ENCODE data around the gene IER3.

The IER3 gene

DNA sequence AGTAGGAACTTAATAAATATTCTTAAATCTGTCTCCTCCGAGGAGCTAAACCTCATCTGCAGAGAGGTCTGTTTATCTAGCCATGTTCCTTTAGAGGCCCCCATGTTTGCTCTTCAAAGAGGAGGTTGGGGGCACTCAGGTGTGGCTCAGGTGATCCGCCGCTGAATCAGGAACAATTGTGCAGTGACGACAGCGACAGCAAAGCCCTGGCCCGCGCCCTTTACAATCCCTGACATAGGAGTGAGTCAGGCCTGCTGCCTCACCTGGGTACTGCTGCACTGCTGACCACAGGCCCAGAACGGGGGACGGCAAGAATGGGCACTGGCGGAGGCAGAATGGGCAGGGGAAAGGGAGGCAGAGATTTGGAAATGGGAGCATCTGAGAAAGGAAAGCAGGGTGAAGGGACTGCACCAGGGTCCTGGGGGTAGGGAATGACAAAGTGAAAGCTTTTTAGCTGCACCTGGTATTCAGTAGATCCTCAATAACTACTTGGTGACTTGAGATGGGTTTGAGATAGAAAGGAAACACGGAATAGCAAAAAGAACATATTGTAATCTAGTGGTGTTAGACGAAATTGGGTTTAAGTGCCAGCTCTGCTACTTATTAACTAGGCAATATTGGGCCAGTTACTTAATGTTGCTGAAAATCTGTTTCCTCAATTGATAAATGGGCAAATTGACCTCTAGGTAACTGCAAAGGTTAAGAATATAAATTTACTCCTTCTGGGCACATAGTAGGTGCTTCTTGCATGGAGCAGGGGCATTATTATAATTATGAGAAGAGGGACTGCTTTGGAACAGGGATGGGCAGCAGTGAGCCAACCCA is 5.4 kb upstream of the IER3 start:
- no peak overlapping the region for H3K4me3 ChIP-seq (ENCODE audit: low read depth, low read length)
- DNase-seq (ENCODE audit: low read depth): no peak

DNA sequence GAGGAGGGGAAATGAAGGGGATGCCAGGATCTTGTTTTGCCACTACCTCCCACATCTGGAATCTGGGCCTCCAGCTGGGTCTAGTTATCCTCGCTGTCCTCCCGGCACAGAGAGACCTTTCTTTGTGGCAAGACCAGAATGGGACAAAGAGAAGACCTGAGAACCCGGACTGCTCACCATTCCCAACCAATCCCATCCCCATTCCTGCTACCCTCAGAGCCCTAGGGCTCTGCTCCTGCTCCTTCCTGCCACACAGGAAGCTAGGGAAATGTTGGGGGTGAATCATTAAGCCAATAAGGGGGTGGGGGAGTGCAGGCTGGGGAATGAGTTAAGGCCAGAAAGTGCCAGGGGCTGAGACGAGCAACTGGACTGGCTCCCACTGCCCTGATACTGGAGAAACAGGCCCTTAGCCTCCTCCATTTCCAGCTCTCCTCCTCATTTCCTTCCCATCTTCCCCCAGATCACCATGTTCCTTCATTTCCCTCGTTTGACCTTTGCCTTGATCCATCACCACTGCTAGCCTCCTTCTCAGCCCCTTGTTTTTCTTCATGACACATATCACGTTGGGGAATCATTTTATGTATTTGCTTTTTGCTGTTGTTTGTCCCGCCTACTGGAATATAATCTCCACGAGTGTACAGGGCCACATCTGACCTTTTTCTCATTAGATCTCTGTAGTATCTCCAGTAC is 4.6 kb upstream of the IER3 start:
- no peak overlapping the region for H3K4me3 ChIP-seq (ENCODE audit: low read depth, low read length)
- no peak for DNase-seq (ENCODE audit: low read depth)

DNA sequence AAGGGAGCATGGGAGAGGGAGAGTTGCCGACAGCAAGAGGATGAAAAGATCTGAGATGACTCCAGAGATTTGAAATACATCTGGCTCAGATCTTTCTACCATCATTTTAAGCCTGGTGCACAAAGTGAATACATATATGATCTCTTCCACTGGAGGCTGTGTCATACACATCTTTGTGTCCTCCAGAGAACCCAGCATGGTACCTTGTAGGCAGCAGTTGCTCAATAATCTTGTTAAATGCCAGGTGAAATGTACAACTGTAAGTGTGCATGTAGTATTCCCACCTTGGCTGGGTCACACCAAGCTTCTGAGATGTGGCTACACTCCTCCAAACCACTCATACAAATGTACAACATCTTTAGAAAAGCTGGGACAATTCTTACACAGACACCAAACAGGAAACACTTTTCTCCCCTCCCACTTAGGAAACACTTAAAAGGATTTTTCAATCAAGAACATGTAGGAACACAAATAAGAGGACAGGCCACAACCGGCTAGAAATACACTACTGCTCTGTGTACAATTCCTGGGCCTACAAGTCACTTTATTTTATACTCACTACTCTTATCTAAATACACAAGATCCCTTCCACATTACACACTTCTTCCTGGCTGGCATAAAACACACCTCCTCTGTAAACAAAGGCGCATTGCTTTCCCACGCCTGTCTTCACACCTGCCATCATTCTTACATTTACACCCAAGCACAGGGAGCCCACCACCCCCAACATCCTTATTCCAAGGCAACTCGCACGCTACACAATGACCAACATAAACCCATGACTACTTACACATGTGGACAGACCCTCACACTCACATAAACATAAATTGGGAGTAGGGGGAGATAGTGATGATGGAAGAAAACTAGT is 3.8 kb upstream of the IER3 start:
- no peak for DNase-seq (ENCODE audit: low read depth)

DNA sequence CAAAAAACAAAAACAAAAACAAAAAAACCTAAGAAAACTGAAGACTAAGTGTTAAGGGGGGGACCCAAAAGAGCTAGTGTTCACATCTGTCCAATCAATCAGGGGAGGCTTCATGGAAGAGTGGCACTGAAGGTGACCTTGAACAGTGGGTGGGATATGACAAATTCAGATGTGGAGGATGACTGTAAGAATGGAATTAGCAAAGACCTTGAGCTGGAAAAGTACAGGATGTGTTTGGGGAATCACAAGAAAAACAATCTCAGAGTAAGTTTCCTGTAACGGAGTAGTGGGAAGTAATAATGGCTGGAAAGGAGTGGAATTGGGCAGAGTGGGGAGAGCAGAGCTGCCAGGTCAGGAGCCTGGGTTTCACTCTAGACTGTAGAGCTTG is 2.9 kb upstream of the IER3 start:
- no peak for DNase-seq (ENCODE audit: low read depth)
- no peak overlapping the region for H3K4me3 ChIP-seq (ENCODE audit: low read depth, low read length)

More for the DNA sequence above, 3.8 kb upstream of the IER3 start:
- H3K4me3 ChIP-seq (ENCODE audit: low read depth, low read length): no peak overlapping the region

DNA sequence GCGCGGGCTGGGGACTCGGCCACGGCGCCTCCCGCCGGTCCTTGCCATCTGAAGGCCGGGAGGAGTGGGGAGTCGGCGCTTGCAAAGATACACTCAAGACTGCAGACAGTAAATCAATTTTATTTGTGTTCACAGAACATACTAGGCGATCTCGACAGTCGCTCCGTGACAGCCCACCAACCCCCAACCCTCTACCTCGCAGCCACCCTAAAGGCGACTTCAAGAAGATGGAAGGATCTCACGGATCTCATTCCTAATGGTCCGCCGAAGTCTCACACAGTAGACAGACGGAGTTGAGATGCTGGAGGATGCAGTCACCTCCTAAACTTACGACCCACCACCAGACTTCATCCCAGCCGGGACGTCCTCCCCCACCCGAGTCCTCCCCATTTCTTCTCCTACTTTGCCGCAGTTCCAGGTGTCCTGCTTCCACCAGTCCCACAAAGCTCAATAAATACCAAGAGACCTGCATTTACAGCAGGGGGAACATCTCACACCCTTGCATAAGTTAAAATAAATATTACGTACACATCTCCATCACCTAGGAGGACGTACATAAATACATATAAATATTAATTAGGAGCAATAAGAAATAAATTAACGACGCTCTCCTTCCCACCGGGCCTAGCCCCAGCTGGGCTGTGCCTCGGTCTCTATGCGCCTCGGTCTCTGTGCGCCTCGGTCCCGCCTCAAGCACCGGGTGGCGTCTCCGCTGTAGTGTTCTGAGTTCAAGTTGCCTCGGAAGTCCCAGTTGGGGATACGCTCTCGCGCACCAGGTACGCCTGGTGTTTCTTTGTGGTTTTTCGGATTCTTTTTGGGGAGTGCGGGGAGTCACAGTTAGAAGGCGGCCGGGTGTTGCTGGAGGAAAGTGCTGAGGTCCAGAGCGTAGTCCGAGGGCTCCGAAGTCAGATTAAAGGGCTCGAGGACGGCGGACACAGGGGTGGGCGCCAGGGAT is 971 bp downstream of the IER3 start:
- peak overlapping the region; percentile 74 for H3K4me3 ChIP-seq (ENCODE audit: low read depth, low read length)
- no peak for DNase-seq (ENCODE audit: low read depth)

DNA sequence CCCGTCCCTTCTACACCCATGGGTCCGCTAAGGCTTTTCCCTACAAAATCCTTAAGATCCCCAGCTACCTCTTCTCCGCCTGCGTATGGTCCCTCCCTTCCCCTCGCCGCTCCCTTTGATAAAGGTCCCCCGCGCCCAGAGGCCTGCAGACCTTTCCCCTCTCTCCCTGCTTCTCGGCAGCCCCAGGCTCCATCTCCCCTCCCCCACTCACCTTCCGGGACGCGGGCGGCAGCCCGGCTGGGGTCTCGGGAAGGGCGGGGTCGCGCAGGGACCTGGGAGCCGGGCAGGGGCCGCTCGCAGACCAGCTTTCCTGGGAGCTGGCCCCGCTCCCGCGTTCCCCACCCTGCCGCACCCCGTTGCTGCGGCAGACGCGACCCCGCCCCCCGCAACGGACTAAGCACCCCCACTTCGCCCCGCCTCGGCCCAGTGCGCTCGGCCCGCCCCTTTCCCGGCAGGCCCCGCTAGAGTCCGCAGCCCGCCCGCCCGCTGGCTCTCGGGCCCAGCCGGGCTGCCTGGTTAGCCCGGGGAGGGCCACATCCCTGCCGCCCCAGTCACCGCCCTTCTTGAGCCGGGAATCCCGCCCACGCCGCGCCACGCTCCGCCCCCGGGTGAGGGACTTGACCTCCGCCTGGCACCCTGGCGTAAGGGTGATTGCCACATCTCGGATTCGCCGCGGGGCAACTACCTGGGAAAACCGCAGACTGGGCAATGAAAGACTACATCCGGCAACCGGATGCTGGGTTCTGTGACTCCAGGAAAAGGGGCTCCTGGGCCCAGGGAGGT is 1.8 kb downstream of the IER3 start, which contains the start of gene FLOT1:
TSS of gene FLOT1 (minus strand) at position 372 of the 783 bp plus-strand sequence. CDS start 498 bp downstream, outside the sequence.
- DNase-seq (ENCODE audit: low read depth): peak; percentile 92
- H3K4me3 ChIP-seq (ENCODE audit: low read depth, low read length): peak within 1 kb of the TSS; percentile 74

DNA sequence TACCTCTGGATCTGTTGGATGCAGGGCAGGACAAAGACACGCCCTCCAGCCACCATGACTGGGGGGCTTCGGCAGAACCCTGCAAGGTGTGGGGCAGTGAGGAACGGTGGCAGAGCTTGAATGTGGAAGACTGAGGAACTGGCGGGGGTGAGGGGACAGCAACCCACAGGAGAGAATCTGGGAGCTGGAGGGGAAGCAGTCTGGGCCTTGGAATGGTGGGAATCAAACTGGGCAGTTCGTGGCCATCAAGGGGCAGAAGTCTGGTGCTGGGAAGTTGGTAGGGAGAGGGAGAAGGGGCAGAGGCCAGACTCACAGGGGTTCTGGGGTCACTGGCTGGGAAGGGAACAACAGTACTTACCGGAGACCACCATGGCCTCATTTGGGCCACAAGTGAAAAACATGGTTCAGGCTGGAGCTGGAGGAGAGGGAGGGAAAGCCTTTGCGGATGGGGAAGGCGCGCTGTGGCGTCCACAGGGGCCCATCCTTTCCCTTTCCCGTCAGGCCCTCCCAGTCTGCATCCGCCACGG is 2.5 kb downstream of the IER3 start:
- peak overlapping the region; percentile 74 for H3K4me3 ChIP-seq (ENCODE audit: low read depth, low read length)
- no peak for DNase-seq (ENCODE audit: low read depth)

DNA sequence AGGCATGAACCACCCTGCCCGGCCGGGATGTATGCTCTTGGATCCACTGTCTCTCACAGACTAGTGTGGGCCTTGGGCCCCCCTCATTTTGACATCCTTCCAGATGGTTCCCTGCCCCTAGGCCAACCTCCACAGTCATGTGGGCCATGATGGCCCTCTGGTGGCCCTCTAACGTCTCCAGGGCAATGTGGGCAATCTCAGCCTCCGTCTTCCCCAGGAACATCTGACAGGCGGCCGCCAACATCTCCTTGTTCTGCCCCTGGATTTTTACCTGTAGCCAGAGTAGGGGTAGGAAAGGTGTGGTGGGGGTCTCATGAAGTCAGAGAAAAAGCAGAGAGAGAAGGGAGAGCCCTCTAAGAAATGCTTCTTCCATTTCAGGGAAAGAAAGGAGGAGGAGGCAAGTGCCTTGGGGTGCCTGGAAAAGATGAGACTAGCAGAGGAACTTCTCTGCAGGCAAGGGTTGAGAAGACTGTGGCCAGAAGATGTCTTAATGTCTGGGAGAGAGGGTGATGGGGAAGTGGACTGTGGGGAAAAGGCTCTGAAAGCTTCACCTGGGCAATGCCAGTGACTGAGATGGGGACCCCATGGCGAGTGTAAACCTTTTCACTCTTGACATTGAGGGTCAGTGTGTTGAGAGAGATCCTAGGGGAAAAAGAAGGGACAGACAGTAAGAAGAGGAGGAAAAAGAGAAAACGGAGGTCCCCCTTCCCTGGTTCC is 3.1 kb downstream of the IER3 start:
- peak overlapping the region; percentile 74 for H3K4me3 ChIP-seq (ENCODE audit: low read depth, low read length)
- DNase-seq (ENCODE audit: low read depth): no peak

DNA sequence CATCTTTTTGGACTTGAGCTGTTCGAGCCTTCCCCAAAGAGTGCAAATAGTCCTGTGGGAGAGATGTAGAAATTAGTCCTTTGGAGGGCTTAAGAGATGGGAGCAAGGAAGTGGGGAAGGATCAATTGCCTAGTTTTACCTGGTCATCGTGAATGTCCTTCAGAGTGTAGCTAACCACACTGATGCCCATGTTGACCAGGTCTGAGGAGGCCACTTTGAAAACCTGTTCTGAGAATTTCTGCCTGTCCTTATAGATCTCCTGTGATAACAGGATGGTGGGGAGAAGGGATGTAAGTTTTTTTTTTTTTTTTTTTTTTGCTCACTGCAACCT is 3.8 kb downstream of the IER3 start:
- no peak overlapping the region for H3K4me3 ChIP-seq (ENCODE audit: low read depth, low read length)

DNA sequence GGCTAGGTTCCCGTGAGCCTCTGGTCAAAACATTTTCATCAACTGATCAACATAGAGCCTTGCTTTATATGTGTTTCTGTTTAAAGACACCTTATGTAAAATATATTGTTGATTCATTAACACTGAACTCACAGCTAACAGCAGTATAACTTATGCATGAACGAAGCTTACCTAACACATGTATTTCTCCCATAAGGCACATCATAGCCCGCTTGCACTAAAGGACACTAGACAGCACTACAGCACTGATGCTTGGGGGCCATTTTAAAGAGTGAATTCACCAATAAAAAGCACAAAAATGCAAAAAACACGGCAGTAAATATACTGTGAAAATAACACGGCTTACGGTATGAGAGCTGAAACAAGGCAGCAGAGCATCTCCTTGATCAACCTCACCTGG is 5.8 kb downstream of the IER3 start:
- DNase-seq (ENCODE audit: low read depth): no peak
- no peak overlapping the region for H3K4me3 ChIP-seq (ENCODE audit: low read depth, low read length)

More for the DNA sequence above, 3.8 kb downstream of the IER3 start:
- no peak for DNase-seq (ENCODE audit: low read depth)

DNA sequence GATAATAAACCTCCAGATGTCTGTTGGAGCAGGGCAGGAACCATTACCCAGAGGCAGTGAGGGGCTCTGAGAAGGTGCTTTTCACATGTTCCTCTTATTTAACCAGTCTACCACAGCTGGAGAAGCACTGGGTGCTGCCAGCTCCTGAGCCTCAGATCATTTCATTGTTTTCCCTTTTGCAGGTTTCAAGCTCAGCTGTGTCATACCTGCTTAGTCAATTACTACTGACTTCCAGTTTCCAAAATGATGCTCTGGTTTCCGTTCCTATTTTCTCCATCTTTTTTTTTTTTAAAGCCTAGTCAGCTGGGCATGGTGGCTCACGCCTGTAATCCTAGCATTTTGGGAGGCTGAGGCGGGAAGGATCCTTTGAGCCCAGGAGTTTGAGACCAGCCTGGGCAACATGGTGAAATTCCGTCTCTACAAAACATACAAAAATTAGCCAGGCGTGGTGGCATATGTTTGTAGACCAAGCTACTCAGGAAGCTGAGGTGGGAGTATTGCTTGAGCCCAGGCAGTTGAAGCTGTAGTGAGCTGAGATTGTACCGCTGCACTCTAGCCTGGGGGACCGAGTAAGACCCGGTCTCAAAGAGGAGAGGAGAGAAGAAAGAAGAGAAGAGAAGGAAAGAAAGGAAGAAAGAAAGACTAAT is 8.6 kb downstream of the IER3 start:
- no peak overlapping the region for H3K4me3 ChIP-seq (ENCODE audit: low read depth, low read length)
- DNase-seq (ENCODE audit: low read depth): no peak

DNA sequence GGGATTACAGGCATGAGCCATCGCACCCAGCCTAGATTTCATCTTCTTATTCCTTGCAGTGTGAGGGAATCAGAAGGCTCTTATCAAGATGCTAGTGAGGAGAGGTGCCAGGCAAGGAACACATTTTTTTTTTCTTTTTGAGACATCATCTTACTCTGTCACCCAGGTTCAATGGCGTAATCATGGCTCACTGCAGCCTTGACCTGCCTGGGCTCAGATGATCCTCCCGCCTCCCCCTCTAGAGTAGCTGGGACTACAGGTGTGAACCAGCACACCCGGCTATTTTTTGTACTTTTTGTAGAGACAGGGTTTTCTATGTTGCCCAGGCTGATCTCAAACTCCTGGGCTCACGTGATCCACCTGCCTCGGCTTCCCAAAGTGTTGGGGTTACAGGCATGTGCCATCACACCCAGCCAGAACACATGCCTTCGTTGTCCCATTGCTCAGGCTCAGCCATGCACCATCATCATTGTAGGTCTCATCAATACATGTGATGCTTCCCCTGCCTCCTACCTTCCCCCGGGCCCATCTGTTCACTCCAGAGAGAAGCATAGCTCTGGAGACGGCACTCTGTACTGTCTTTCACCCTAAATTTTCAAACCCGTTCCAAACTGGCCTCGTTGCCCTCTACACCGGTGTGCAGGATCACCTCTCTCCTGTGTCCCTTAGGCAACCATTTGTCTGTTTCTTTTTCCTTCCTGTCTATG is 12.0 kb downstream of the IER3 start:
- no peak overlapping the region for H3K4me3 ChIP-seq (ENCODE audit: low read depth, low read length)
- no peak for DNase-seq (ENCODE audit: low read depth)

DNA sequence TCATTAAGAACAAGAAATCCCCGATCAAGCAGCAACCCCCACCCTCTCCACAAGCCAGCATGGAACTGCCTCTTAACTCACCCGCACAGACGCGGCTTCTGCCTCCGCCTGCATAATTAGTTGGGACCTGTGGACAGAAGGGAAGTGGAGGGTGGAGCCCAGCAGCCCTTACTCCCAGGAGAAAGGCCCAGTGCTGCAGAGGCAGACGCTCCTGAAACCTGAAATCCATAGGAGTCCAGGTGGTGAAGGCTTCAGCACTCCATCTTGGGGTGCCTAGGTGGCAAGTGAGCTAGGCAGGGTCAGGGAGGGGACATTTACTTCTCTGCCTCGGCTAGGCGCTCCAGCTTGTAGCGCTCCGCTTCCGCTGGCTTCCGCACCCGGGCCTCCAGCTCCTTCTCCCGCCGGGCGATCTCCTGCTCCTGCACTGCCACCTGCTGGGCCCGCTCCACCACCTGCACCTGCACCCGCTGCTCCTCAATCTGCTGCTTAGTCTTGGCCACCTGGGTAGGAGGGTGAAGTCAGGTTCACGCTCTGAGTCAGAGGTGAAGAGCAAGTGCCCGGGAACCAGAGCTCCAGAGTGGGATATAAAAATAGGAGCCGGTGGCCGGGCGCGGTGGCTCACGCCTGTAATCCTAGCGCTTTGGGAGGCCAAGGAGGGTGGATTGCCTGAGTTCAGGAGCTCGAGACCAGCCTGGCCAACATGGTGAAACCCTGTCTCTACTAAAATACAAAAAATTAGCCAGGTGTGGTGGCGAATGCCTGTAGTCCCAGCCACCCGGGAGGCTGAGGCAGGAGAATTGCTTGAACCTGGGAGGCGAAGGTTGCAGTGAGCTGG is 13.5 kb downstream of the IER3 start:
- no peak overlapping the region for H3K4me3 ChIP-seq (ENCODE audit: low read depth, low read length)

DNA sequence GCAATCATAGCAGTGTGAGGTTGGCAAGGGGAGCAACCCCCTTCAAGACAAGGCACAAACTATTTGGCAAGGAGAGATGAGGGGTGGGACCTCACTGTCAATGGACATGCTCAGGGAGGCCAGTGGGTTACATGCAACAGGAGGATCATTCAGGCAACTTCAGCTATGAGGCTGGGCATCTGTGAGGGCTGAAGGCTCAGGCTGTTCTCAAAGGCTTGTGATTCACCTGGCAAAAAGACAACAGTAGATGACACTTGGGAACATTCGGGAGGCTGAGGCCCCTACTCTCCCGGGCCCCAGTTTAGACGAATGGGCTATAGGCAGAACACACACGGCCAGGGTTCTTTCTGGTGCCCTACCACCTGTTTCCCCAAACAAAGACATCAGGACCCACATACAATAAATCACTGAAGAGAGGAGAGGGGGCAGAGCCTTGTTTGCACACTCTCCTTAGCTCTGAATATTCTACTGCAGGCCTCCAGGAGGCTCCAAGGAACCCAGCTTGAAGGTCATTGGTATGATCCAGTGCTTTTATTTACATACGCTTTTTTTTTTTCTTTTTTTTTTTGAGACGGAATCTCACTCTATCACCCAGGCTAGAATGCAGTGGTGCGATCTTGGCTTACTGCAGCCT is 16.3 kb downstream of the IER3 start:
- DNase-seq (ENCODE audit: low read depth): no peak
- no peak overlapping the region for H3K4me3 ChIP-seq (ENCODE audit: low read depth, low read length)

More for the DNA sequence above, 13.5 kb downstream of the IER3 start:
- DNase-seq (ENCODE audit: low read depth): no peak

Measured in skeletal muscle cell (primary cell).